NCI-H460 (cell line): ENCODE results near the gene OSBPL10. TPM values are rescaled to one million over a fixed set of nuclear protein-coding genes. Genes with fewer than 3 reads are reported as not detected.
"Not testable (repeated sequence)": the region's sequence is repeated elsewhere in the genome, so short reads cannot be mapped to it uniquely, and the experiment has no call there.

Experiments used
- DNase-seq: peaks from one replicate; pipeline ENCODE4 v3.0.0-alpha.2; 2016; ENCODE audit warnings: low read depth; ENCODE audit errors: extremely low read depth
- total RNA-seq: library from RNA; depleted of rRNA; stranded (reverse); fragments of >200 nt; shearing (Covaris generic); gene quantifications from 2 replicates; pipeline ENCODE4 v1.2.3, GENCODE V29; 2014

Gene OSBPL10
- total RNA-seq, 1 experiment from 2014 or later = 3.0 TPM

DNA sequence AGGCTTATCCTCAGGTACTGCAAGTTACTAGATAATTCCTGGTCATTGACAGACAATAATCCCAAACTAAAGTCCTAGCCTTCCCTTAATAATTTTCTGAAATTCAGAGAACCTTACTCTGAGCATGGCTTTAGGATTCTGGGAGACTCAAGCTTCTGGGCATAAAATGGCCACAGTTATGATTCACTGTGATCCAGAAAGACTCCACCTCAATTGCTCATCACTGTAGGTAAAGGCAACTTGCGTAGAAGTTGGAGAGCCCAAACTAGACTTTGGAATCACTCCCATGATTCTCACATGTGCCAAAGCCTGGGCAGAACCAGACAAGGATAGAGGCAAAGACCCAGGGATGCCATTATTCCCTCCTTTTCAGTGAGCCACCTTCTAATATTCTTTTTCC, 195.3 kb downstream of the OSBPL10 start:
- no peak for DNase-seq

DNA sequence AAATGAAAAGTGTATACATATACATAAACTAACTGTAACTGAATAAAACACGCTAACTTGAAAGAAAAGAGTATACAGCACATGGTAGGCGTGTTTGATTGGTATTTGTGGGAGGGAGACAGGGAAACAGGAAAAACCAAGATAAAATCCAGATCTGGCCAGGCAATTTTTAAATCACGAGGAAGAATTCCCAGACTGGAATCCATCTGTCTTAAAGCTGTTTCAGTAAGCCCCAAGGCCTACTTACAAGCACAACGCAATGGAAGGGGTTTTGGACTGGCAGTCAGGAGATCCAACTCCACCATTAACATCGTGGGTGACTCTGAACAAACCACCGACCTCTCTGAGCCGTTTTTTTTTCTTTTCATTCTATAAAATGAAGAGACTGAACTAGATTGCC, 195.8 kb downstream of the OSBPL10 start:
- DNase-seq = no peak

DNA sequence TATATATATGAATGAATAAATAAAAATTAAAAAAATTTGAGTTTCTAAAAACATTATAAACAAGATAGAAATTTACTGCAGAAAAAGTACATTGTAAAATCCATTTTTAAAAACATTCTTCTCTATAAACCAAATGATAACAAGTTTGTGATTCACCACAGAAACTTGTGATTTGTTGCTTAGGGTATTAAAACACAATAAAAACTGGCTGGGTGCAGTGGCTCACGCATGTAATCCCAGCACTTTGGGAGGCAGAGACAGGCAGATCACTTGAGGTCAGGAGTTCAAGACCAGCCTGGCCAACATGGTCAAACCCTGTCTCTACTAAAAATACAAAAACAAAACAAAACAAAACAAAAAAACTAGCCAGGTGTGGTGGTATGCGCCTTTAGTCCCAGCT, 197.2 kb downstream of the OSBPL10 start:
- not testable (repeated sequence) for DNase-seq

DNA sequence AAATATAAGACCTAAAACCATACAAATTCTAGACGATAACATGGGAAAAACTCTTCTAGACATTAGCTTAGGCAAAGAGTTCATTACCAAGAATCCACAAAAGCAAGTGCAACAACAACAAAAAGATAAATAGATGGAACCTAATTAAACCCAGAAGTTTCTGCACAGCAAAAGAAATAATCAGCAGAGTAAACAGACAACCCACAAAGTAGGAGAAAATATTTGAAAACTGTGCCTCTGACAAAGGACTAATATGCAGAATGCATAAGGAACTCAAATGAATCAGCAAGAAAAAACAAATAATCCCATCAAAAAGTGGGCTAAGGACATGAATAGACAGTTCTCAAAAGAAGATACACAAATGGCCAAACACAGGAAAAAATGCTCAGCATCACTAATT, 198.8 kb downstream of the OSBPL10 start:
- not testable (repeated sequence) for DNase-seq

DNA sequence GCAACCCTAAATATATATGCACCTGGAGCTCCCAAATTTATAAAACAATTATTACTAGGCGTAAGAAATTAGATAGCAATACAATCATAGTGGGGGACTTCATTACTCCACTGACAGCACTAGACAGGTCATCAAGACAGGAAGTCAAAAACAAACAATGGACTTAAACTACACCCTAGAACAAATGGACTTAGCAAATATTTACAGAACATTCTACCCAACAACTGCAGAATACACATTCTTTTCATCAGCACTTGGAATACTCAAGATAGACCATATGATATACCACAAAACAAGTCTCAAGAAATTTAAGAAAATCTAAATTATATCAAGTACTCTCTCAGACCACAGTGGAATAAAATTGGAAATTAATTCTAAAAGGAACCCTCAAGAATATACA, 201.5 kb downstream of the OSBPL10 start:
- no peak for DNase-seq

DNA sequence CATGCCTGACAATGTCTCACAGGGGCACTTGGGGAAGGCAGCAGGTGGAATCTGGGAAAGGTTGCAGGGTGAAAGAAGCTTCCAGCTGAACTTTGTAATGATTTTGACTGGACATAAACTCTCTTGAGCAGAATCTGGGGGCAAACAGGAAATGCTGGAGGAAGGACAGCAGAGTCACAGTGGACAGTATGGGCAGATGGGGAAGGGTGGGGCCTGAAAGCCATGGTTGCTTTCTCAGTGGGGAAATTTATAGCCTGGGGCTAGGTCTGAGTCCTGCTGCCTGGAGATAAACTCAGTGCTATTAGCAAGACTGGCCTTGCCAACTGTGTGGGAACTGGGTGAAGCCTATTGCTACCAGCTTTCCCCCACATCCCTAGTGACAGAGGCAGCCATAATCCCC, 203.2 kb downstream of the OSBPL10 start:
- DNase-seq = no peak

DNA sequence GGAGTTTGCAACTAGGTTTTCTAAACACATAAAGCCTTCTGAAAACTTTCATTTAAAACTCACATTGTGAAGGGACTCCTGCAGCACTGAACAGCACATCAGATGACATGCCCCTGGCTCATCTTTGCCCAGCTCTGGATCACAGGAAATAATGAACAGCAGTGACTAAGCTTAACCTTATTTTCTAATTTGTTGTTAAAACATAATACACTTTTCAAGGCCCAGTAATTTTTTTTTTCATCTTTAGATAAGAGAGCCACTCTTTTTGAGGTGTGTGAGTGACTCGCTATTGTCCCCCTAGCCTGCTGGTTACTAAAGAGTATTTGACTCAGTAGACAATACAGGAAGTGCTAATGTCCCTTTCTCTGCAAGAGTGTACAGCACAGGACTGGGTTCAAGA, 204.0 kb downstream of the OSBPL10 start:
- no peak for DNase-seq

DNA sequence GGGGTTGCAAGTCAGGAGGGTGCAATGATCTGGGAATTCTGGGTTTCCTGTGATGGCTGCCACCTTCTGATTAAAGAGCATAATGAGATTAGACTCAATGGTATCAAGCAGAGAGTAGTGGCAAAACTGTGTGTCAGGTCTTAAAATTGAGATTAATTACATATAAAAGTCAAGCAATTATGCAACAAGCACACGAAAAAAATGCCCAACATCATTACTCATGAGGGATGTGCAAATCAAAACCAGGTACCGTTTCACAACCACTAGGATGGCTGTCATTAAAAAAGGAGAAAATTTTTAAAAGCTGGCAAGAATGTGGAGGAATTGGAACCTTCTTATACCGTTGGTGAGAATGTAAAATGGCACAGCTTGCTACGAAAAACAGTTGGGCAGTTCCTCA, 205.0 kb downstream of the OSBPL10 start:
- no peak for DNase-seq

DNA sequence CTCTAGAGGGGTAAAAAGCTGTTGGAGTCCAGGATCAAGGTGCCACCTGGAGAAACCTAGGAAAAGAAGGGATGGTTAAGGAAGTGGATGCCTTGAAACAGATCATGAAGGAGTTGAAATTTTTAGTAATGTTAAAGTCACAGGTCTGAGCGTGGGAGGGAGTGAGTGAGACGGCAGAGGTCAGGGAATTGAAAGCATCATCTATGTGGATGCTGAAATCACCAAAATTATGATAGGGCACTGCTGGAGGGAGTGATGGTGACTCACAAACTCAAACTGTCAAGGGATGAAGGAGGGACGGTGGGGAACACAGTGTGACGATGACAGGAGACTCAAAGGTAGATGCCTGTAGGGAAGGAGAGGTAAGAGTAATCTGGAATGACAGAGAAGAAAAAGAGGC, 205.7 kb downstream of the OSBPL10 start:
- DNase-seq = no peak

DNA sequence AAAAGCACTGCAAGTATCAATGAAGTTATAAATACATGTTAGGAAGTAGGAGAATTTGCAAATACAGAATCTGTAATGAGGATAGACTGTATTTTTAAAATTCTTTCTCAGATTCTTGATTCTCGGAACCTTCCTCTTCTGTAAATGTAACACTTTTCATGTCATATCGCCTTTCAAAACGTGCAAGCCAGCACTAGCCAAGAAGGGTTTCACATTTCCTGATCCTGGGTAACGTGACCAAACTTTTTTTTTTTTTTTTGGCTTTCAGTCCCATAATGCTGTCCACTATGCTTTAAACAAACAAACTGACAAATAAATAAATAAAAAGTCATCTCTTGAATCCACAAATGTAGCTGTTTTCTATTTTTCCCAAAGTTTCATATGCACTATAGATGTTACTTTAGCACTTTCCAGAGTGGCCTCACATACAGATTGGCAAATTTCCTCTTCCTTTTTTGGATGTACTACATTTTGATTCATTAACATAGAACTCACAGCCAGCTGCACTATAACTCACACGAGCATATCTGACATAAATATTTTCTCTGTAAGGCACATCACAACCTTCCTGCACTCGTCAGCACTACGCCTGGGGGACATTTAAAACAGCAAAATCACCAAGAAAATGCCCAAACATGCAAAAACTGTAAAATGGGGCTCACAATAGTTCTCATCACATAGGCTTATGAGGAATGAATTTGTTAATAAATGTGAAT, 208.1 kb downstream of the OSBPL10 start:
- no peak for DNase-seq

DNA sequence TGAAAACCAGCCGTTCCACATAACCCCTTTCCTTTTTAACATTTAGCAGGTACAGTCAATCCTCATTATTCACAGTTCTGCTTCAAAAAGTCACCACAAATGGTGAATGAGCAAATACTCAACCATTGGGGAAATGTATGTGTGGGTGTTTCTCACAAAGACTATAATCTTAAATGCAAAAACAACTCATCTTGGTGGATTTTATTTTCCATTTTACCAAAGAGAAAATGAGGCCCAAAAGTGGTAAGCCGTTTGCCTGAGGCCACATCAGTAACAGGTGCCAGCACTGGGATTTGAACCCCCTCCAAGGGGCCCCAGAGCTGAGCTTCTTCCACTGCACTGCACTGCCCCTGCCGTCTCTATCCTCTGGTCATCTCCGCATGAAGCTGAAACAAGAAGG, 208.8 kb downstream of the OSBPL10 start:
- DNase-seq = no peak

DNA sequence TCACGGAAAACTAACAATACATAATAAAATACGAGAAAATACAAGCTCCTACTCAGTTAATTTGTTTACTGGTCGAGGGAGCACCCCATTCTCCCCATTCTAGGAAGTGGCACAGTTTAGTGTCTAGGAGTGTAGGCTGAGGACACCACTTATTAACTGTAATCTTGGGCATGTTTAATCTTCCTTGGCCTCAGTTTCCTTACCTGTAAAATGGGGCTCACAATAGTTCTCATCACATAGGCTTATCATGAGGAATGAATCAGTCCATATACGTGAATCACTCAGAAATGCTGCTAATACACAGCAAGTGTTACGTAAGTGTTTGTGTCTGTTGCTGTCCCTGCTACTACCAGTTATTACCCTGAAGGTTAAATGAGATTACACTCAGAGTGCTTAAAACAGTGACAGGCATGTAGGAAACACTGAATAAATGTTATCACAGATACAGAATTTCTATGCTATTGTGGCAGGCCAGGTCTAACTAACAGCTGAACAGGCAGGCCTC, 210.2 kb downstream of the OSBPL10 start:
- DNase-seq = no peak

DNA sequence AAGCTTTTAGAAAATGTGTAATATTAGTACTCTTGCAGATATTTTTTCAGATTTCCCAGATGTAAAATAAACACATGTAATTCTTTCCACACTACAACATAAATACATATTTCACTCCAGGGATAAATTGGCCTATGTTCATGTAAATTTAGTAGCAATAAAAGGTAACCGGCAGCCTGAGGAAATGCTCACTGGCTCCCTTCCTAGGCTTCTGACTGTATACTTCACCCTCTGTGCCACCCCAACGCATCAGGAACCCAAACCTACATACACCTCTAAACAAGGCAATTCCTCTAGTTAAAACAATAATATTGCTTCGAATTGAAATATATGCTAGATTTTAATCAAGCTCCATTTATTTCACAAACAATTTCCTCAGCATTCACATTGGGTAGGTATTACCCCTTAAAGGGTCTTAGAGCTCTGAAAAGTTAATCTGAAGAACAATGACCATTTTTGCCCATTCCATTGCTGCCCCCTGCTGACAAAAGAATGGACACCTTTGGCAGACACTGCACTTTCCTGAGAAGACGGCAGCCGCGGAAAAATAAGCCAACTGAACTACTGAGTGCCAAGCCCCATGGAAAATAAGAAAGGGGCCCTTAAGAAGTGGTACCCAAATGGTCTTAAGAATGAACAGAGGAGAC, 212.5 kb downstream of the OSBPL10 start:
- peak; percentile 57 for DNase-seq

DNA sequence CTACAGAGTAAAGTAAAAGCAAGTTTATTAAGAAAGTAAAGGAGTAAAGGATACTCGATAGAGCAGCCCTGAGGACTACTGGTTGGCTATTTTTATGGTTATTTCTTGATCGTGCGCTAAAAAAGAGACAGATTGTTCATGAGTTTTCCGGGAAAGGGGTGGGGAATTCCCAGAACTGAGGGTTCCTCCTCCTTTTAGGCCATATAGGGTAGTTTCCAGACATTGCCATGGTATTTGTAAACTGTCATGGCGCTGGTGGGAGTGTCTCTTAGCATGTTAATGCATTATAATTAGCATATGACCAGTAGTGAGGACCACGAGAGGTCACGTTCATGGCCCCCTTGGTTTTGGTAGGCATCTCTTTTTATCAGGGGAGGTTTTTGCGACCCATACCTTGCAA, 213.1 kb downstream of the OSBPL10 start:
- DNase-seq = no peak

DNA sequence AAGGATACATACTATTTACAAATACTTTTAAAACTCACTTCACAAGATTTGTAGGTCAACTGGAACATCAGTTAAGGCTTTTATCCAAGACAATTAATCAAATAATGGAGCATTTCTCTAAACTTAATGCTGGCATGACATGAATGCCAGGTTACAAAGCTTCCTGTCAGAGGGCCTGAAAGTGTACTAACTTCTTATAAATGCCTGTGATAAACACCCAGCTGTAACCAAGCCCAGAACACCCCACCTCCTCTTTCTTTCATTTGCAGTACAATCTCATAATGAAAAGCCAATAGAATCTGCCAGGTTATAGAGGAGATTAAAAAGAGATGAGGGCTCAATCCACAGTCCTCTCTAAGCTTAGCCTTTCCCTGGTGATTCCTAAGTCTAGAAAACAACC, 214.4 kb downstream of the OSBPL10 start:
- DNase-seq = no peak

DNA sequence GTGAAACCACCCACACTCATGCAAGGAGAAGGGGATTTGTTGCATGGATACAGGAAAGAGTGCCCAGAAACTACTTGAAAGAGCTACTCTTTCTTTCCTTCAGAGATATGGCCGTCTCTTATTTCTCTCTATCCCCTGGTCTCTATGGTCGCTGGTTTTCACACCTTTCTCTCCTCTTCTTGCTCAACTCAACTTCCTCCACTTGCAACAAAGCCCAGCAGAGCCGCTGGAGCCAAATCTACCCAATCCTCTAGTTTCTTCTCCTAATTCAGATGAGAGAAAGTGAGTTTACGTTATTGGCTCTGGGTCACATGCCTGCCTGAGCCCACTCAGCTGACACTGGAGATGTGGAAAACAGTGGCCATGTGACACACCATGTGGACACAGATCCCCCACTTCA, 215.2 kb downstream of the OSBPL10 start:
- DNase-seq = no peak

DNA sequence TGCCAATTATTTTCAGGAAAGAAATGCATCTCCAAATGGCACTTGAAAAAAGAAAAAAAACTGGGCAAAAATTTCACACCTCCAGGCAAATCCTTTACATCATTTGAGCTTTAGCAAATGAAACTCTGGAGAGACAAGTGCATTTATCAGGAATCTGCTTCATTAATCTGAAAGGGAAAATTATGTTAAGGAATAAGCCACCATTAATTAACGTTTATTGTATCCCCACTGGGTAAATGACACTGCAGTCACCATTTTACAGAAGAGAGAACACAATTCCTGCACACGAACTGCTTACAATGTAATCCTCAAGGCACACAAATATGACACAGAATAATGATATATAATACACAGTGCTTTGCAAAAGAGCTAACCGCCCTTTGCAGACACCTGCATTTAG, 217.3 kb downstream of the OSBPL10 start:
- DNase-seq = no peak

DNA sequence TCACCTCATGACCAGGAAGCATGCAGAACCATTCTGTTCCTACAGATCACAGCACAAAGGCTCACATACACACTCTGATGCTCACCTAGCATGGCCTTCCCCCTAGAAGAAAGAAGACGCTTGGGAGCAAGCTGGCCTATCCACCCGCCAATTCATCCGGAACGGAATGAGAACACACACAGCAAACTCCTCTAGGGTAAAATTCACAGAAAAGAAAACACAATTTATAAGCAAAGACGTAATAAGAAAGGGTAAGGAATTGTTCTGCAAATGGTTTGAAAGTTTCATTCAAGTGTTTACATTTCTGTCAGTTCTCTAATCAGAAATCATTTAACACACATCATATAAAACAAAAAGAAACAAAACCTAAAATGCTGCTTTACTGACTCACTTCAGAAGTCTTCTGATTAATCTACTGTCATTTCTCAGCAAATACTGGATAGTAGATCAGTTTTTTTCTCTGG, 218.1 kb downstream of the OSBPL10 start:
- no peak for DNase-seq

DNA sequence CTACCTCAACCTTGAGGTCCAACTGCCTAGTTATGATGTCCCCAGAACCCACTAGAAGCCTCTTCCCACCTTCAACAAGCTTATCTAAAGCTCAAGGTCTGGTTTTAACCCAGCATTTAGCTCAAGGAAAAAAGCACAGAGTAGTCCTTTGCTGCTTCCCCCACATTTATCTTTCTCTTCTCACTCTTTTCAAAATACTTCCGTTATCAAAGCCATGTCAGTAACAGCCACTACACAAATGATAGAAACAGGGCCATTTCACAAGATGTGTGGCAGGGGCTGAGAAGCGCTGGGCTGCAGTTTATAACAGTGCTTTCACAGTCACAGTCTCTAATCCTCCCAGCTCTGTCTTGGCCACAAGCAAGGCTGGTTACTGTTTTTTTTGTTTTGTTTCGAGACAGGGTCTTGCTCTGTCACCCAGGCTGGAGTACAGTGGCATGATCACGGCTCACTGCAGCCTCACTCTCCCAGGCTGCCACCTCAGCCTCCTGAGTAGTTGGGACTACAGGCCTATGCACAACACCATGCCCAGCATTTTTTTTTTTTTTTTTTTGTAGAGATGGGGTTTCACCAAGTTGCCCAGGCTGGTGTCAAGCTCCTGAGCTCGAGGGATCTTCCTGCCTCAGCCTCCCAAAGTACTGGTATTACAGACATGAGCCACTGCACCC, 218.8 kb downstream of the OSBPL10 start:
- no peak for DNase-seq

DNA sequence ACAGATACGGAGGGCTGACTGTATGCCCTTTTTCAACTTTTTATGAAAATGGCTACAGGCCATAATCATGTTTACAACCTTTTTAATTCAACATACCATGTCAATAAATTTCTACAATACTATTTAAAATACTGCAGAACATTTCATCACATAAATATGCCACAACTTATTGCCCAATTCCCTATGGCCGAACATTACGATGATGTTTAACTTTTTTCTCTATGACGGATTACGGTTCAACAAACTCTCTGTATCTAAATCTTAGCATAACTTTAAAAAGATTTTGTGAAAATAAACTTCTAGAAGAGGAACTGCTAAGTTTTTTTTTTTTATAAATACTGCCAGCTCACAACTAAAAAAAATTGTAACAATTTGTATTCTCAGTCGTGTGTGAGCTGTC, 220.4 kb downstream of the OSBPL10 start:
- no peak for DNase-seq

DNA sequence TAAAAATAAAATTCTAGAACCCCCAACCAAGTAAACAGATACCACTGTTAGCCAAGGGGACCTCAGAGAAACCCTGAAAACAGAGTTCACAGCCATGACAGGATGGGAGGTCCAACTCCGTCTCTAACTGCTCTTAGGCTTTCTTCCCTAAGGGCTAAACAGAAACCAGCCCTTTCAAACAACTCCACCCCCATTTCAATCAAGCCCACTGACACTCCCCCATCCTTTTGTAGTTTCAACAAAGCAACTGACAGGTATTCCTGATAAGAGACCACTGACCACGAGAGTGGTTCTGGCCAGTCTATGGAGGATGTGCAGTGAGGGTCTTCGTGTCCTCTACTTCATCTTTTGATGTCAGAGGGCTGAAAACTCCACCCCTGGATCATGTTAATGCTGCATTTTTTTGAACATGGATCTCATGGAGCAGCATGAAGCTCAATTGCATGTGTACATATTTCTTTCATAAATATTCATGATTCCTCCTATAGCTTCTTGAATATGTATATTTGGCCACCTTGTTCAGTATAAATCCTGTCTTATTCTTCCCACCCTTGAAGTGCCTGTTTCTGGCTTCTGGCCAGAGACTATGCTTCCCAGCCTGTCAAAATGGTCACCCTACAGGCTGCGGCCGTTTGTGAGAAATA, 222.6 kb downstream of the OSBPL10 start:
- no peak for DNase-seq
